ENCODE results near the gene UBQLN4.
"Not testable (repeated sequence)": the region's sequence is repeated elsewhere in the genome, so short reads cannot be mapped to it uniquely, and the experiment has no call there.

Gene UBQLN4

DNA sequence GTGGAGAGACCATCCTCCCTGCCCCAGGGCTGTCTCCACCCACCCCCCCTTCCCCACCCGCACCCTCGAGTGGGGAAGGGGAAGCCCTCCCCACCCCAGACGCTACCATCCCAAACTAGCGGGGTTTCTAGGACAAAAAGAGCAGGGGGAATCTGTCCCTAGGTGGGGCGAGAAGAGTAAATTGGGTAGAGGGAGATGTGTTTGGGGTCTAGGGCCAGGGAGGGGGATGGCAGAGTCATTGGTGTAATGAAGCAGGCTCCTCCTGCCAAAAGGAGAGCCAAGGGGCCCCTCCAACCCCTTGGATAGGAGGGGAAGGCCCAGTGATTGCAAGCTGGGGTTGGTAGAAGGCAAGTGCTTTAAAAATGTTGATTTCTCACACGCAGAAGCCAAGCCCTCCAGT lies 18.7 kb upstream of the UBQLN4 start:
- H3K4me3 ChIP-seq (ENCODE audit: extremely low read depth, insufficient read depth, low read length, poor library complexity, severe bottlenecking) = no peak overlapping the region
- H3K4me1 ChIP-seq (ENCODE audit: control insufficient read depth, insufficient read depth, low read length, poor library complexity, severe bottlenecking) = peaks cover 35% of the 10 kb centered on the region
- peaks cover 44% of the 10 kb centered on the region for H3K36me3 ChIP-seq (ENCODE audit: control insufficient read depth, insufficient read depth, low read length)
- WGBS, 2 experiments (ENCODE audit: insufficient coverage in 2 of 2) = 82 to 94% methylated on average over 2 to 3 of the region's 6 CpGs
- H3K27ac ChIP-seq (ENCODE audit: low read depth, low read length, severe bottlenecking) = no peak overlapping the region
- no peaks in the 10 kb centered on the region for H3K9me3 ChIP-seq (ENCODE audit: control insufficient read depth, low read length)

DNA sequence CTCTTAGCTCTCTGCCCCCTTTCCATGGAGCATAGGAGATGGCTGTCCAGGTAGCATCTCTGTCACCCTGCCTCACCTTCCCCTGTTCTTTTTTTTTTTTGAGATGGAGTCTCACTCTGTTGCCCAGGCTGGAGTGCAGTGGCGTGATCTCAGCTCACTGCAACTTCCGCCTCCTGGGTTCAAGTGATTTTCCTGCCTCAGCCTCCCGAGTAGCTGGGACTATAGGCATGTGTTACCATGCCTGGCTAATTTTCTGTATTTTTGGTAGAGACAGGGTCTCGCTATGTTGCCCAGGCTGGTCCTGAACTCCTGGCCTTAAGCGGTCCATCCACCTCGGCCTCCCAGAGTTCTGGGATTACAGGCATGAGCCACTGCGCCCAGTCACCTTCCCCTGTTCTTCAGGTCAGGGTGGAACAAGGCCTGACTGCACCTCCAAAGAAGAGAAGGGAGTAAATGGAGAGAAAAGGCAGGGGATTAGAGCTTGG lies 17.8 kb upstream of the UBQLN4 start:
- H3K4me3 ChIP-seq (ENCODE audit: extremely low read depth, insufficient read depth, low read length, poor library complexity, severe bottlenecking); H3K27ac ChIP-seq (ENCODE audit: low read depth, low read length, severe bottlenecking); H3K9me3 ChIP-seq (ENCODE audit: control insufficient read depth, low read length): not testable (repeated sequence)
- WGBS, 2 experiments (ENCODE audit: insufficient coverage in 2 of 2) = 95 to 100% methylated on average over 4 to 7 of the region's 7 CpGs
- peaks cover 26% of the 10 kb centered on the region for H3K4me1 ChIP-seq (ENCODE audit: control insufficient read depth, insufficient read depth, low read length, poor library complexity, severe bottlenecking)
- peaks cover 35% of the 10 kb centered on the region for H3K36me3 ChIP-seq (ENCODE audit: control insufficient read depth, insufficient read depth, low read length)

DNA sequence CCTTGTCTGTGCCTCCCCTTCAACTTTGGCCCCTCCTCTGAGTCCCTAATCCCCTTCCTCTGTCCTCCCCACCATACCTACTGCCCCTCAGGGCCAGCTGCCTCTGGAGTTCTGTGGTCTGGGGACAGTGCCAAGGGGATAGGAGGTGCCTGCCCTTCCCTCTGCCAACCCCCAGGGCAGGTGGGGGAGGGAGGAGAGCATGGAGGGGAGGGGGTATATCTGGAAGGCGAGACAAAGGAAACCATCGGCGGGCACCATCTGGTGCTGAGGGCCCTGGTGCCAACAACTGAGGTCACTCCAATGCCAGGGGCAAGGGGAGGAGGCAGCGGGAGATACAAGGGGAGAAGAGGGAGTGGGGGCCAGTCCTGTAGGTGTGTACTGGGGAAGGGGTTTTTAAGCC lies 16.9 kb upstream of the UBQLN4 start:
- Histone ChIP-seq H3K27ac (ENCODE audit: low read depth, low read length, severe bottlenecking) (peak overlapping the region; percentile 1), H3K4me1 (ENCODE audit: control insufficient read depth, insufficient read depth, low read length, poor library complexity, severe bottlenecking) (peaks cover 18% of the 10 kb centered on the region), H3K9me3 (ENCODE audit: control insufficient read depth, low read length) (no peaks in the 10 kb centered on the region), H3K4me3 (ENCODE audit: extremely low read depth, insufficient read depth, low read length, poor library complexity, severe bottlenecking) (no peak overlapping the region), H3K36me3 (ENCODE audit: control insufficient read depth, insufficient read depth, low read length) (peaks cover 27% of the 10 kb centered on the region)
- WGBS, 2 experiments (ENCODE audit: insufficient coverage in 2 of 2) = 89 to 100% methylated on average over 1 to 4 of the region's 4 CpGs

DNA sequence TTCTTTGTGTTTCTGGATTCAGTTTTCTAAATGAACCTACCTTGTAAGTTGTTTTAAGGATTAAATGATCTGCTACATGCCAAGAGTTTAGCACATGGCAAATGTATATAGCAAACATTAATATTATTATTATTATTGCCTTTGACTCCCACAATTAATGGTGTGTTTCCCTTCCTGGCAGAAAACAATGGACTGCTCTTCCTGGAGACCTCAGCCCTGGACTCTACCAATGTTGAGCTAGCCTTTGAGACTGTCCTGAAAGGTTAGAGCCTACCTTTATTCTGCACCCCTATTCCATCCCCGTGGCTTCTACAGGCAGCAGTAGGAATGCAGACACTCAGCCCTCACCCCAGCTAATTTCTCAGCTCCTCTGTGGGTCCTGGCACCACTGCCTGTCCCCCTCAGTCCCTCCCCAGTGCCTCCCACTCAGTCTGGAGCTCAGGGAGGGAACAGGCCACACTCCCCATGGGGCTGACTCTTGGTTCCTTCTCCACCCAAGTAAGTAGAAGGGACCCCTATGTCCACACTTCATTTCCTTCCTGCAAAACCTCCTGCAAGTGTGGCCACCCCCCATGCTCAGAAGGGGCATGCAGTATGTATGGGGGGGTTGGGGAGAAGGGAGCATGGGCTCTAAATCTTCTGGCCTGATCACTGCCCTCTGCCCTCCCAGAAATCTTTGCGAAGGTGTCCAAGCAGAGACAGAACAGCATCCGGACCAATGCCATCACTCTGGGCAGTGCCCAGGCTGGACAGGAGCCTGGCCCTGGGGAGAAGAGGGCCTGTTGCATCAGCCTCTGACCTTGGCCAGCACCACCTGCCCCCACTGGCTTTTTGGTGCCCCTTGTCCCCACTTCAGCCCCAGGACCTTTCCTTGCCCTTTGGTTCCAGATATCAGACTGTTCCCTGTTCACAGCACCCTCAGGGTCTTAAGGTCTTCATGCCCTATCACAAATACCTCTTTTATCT lies 16.2 kb upstream of the UBQLN4 start:
- no peak overlapping the region for H3K27ac ChIP-seq (ENCODE audit: low read depth, low read length, severe bottlenecking)
- peaks cover 10% of the 10 kb centered on the region for H3K4me1 ChIP-seq (ENCODE audit: control insufficient read depth, insufficient read depth, low read length, poor library complexity, severe bottlenecking)
- no peaks in the 10 kb centered on the region for H3K9me3 ChIP-seq (ENCODE audit: control insufficient read depth, low read length)
- no peak overlapping the region for H3K4me3 ChIP-seq (ENCODE audit: extremely low read depth, insufficient read depth, low read length, poor library complexity, severe bottlenecking)
- 93 to 95% methylated on average over 3 of the region's 3 CpGs for WGBS, 2 experiments (ENCODE audit: insufficient coverage in 2 of 2)
- peaks cover 19% of the 10 kb centered on the region for H3K36me3 ChIP-seq (ENCODE audit: control insufficient read depth, insufficient read depth, low read length)

DNA sequence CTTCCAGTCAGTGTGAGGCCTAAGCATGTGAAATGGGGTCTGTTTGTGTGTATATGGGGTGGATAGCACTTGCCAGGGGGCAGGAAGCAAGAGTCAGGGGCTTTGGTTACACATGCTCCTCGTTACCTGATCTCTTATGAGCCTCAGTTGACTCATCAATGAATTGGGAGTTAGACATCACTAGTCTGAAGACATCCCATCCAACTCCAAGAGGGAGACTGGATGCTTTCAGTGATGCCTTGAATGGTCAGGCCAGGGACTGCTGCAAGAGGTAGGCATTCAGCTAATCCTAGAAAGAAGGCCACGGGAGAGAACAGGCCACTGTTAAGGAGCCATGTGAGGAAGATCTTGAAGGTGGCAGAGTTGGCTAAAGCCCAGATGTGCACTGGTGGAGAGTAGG lies 13.7 kb upstream of the UBQLN4 start:
- WGBS, 2 experiments (ENCODE audit: insufficient coverage in 2 of 2) = 81 to 89% methylated on average over 2 of the region's 2 CpGs
- Histone ChIP-seq H3K27ac (ENCODE audit: low read depth, low read length, severe bottlenecking) (no peak overlapping the region), H3K9me3 (ENCODE audit: control insufficient read depth, low read length) (no peaks in the 10 kb centered on the region), H3K4me3 (ENCODE audit: extremely low read depth, insufficient read depth, low read length, poor library complexity, severe bottlenecking) (no peak overlapping the region), H3K4me1 (ENCODE audit: control insufficient read depth, insufficient read depth, low read length, poor library complexity, severe bottlenecking) (no peaks in the 10 kb centered on the region), H3K36me3 (ENCODE audit: control insufficient read depth, insufficient read depth, low read length) (peaks cover under 1% of the 10 kb centered on the region)

DNA sequence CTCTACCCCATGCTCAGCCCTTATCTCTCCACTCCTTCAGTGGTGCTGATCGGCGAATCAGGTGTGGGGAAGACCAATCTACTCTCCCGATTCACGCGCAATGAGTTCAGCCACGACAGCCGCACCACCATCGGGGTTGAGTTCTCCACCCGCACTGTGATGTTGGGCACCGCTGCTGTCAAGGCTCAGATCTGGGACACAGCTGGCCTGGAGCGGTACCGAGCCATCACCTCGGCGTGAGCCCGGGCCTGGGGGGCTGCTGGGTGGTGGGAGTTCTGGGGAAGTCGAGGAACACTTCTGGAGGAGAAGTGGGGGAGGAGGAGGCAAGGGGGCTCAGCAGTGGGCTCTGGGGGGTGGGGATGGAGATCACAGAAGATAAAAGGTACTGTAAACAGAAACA lies 12.3 kb upstream of the UBQLN4 start:
- Histone ChIP-seq H3K36me3 (ENCODE audit: control insufficient read depth, insufficient read depth, low read length) (no peaks in the 10 kb centered on the region), H3K4me3 (ENCODE audit: extremely low read depth, insufficient read depth, low read length, poor library complexity, severe bottlenecking) (no peak overlapping the region), H3K4me1 (ENCODE audit: control insufficient read depth, insufficient read depth, low read length, poor library complexity, severe bottlenecking) (peaks cover 8% of the 10 kb centered on the region), H3K9me3 (ENCODE audit: control insufficient read depth, low read length) (no peaks in the 10 kb centered on the region), H3K27ac (ENCODE audit: low read depth, low read length, severe bottlenecking) (no peak overlapping the region)
- 70 to 86% methylated on average over 11 to 15 of the region's 16 CpGs for WGBS, 2 experiments (ENCODE audit: insufficient coverage in 2 of 2)

DNA sequence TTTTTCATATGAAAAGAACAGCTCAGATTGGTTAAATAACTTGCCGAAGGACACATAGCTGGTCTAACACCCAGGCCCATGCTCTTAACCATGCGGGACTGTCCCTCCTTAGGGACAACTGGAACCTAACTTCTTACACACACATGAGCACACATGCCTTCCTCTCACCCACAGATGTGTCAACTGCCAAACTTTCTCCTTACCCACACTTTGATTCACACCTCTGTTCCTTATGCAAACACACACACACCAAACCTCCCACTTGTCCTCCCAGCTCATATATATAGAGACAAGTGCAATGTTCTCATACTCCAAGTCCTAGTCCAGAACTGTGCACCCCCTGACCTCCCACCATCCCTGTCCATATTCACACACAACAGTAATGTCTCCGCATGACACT lies 11.6 kb upstream of the UBQLN4 start:
- H3K27ac ChIP-seq (ENCODE audit: low read depth, low read length, severe bottlenecking) = no peak overlapping the region
- 94 to 96% methylated on average over 3 of the region's 3 CpGs for WGBS, 2 experiments (ENCODE audit: insufficient coverage in 2 of 2)
- no peaks in the 10 kb centered on the region for H3K36me3 ChIP-seq (ENCODE audit: control insufficient read depth, insufficient read depth, low read length)
- H3K4me1 ChIP-seq (ENCODE audit: control insufficient read depth, insufficient read depth, low read length, poor library complexity, severe bottlenecking) = peaks cover 11% of the 10 kb centered on the region
- H3K9me3 ChIP-seq (ENCODE audit: control insufficient read depth, low read length) = no peaks in the 10 kb centered on the region
- H3K4me3 ChIP-seq (ENCODE audit: extremely low read depth, insufficient read depth, low read length, poor library complexity, severe bottlenecking) = no peak overlapping the region

DNA sequence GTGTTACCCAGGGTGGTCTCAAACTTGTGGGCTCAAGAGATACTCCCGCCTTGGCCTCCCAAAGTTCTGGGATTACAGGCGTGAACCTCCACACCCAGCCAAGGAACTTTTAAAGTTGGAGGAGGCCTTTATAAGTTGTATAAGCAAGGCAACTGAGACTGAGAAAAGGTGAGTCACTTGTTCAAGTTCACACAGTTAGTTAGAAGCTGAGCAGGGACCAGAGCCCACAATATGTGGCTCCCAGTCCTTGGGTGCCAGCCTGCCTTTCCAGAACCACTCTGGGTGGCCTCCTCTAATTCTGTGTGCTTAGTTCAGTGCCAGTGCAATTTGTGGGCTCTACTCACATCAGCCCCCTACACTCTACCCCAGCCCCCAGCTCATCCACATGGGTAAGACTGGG lies 11.0 kb upstream of the UBQLN4 start:
- H3K9me3 ChIP-seq (ENCODE audit: control insufficient read depth, low read length) = no peaks in the 10 kb centered on the region
- H3K27ac ChIP-seq (ENCODE audit: low read depth, low read length, severe bottlenecking) = no peak overlapping the region
- 90 to 100% methylated on average over 2 of the region's 2 CpGs for WGBS, 2 experiments (ENCODE audit: insufficient coverage in 2 of 2)

DNA sequence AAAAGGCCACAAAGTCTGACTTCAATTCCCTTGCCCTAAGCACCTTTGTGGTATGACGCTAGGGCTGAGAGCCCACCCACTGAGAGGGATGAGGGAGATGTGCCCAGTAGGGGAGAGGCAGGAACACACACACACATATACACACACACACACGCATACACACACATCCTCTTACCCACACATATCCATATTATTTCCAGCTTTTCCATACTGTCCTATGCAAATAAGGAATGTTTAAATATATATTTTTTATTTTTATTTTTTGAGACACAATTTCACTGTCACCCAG lies 10.3 kb upstream of the UBQLN4 start:
- Histone ChIP-seq H3K36me3 (ENCODE audit: control insufficient read depth, insufficient read depth, low read length) (no peaks in the 10 kb centered on the region), H3K4me3 (ENCODE audit: extremely low read depth, insufficient read depth, low read length, poor library complexity, severe bottlenecking) (no peak overlapping the region), H3K27ac (ENCODE audit: low read depth, low read length, severe bottlenecking) (peak overlapping the region; percentile 32), H3K9me3 (ENCODE audit: control insufficient read depth, low read length) (no peaks in the 10 kb centered on the region), H3K4me1 (ENCODE audit: control insufficient read depth, insufficient read depth, low read length, poor library complexity, severe bottlenecking) (peaks cover 11% of the 10 kb centered on the region)
- WGBS, 2 experiments (ENCODE audit: insufficient coverage in 2 of 2) = no CpG with 5 or more reads among the region's 2 CpGs

More for the DNA sequence above, 11.0 kb upstream of the UBQLN4 start:
- H3K4me1 ChIP-seq (ENCODE audit: control insufficient read depth, insufficient read depth, low read length, poor library complexity, severe bottlenecking) = peaks cover 11% of the 10 kb centered on the region
- H3K4me3 ChIP-seq (ENCODE audit: extremely low read depth, insufficient read depth, low read length, poor library complexity, severe bottlenecking) = no peak overlapping the region
- H3K36me3 ChIP-seq (ENCODE audit: control insufficient read depth, insufficient read depth, low read length) = no peaks in the 10 kb centered on the region

DNA sequence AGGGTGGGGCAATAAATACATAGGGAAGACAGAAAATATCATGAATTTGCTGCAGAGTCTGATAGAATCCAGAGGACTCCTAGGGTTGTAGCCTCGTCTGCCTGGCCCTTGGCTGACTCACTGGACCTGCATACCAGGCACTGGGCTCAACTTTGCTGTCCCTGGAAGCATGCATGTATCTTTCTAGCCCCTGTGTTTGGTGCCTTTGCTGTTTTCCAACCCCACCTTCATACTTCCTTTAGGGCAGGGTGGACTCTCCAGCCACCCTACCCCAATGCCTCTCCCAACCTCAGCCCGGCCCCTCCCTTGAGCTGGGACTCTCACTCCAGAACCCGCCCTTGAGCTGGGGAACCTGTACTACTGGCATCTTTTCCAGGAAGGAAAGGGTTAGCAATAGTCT lies 8.6 kb upstream of the UBQLN4 start:
- no peak overlapping the region for H3K4me3 ChIP-seq (ENCODE audit: extremely low read depth, insufficient read depth, low read length, poor library complexity, severe bottlenecking)
- H3K4me1 ChIP-seq (ENCODE audit: control insufficient read depth, insufficient read depth, low read length, poor library complexity, severe bottlenecking) = peaks cover 11% of the 10 kb centered on the region
- 67 to 77% methylated on average over 1 to 2 of the region's 3 CpGs for WGBS, 2 experiments (ENCODE audit: insufficient coverage in 2 of 2)
- peaks cover 17% of the 10 kb centered on the region for H3K36me3 ChIP-seq (ENCODE audit: control insufficient read depth, insufficient read depth, low read length)
- H3K9me3 ChIP-seq (ENCODE audit: control insufficient read depth, low read length) = no peaks in the 10 kb centered on the region
- H3K27ac ChIP-seq (ENCODE audit: low read depth, low read length, severe bottlenecking) = no peak overlapping the region

DNA sequence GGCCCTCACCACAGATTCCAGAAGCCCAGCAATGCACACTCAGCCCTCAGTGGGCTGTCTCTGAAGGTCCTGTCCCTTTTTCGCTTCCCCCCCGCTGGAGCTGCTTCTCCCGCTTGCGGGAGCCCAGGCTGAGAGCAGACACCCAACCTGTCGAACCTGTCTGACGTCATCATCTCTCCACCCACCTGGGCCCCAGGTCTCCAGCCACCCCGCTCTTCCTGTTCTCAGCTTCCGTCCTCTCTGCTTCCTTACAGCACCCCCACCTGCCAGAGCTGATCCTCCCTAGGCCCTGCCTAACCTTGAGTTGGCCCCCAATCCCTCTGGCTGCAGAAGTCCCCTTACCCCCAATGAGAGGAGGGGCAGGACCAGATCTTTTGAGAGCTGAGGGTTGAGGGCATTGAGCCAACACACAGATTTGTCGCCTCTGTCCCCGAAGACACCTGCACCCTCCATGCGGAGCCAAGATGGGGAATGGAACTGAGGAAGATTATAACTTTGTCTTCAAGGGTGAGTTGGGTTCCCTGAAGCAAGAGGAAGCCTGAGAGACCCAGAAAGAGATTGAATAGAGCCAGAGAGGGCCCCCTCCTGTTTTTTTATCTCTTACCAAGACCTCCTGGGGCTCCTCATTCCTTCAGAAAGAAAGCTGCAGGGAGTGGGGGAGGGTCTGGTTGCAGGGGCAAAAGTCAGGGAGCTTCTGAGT lies 7.5 kb upstream of the UBQLN4 start, which contains the start of gene RAB25:
Gene RAB25 (plus strand): TSS at position 224 of the 700 bp plus-strand sequence. CDS start 241 bp downstream, at position 465.
- H3K4me1 ChIP-seq (ENCODE audit: control insufficient read depth, insufficient read depth, low read length, poor library complexity, severe bottlenecking) = peaks cover 12% of the 10 kb centered on the region
- H3K4me3 ChIP-seq (ENCODE audit: extremely low read depth, insufficient read depth, low read length, poor library complexity, severe bottlenecking) = no peak within 1 kb of the TSS
- H3K9me3 ChIP-seq (ENCODE audit: control insufficient read depth, low read length) = no peaks in the 10 kb centered on the region
- 39 to 50% methylated on average over 5 to 10 of the region's 11 CpGs for WGBS, 2 experiments (ENCODE audit: insufficient coverage in 2 of 2)
- peaks cover 23% of the 10 kb centered on the region for H3K36me3 ChIP-seq (ENCODE audit: control insufficient read depth, insufficient read depth, low read length)
- H3K27ac ChIP-seq (ENCODE audit: low read depth, low read length, severe bottlenecking) = no peak within 1 kb of the TSS
